ENCODE data around the gene CSRNP2.
"Not testable (repeated sequence)": the region's sequence is repeated elsewhere in the genome, so short reads cannot be mapped to it uniquely, and the experiment has no call there.

CSRNP2 gene

GRCh38 chr12:51083126-51083833, at the start of gene CSRNP2:
TSS of gene CSRNP2 (minus strand) at chr12:51083596. CDS start at chr12:51076561, 7,035 bp downstream.
- peak; percentile 97 for DNase-seq

- no peak for DNase-seq
These were observed 49.3 kb upstream of the CSRNP2 start for GRCh38 chr12:51132693-51133092.

GRCh38 chr12:51131745-51132521, 48.5 kb upstream of the CSRNP2 start:
- DNase-seq, result no peak

- DNase-seq, result no peak
These were observed 45.5 kb upstream of the CSRNP2 start for GRCh38 chr12:51128919-51129318.

- DNase-seq, result no peak
These were observed 43.8 kb upstream of the CSRNP2 start for GRCh38 chr12:51127050-51127729.

- DNase-seq, result no peak
These were observed 42.9 kb upstream of the CSRNP2 start for GRCh38 chr12:51126297-51126696.

- no peak for DNase-seq
These were observed 41.1 kb upstream of the CSRNP2 start for GRCh38 chr12:51124504-51124903.

GRCh38 chr12:51122844-51123243, 39.4 kb upstream of the CSRNP2 start:
- no peak for DNase-seq

- no peak for DNase-seq
These were observed 35.3 kb upstream of the CSRNP2 start for GRCh38 chr12:51118706-51119105.

- no peak for DNase-seq
These were observed 32.1 kb upstream of the CSRNP2 start for GRCh38 chr12:51115533-51115932.

- no peak for DNase-seq
These were observed 24.7 kb upstream of the CSRNP2 start for GRCh38 chr12:51108136-51108535.

GRCh38 chr12:51103977-51104376, 20.6 kb upstream of the CSRNP2 start:
- DNase-seq, result no peak

GRCh38 chr12:51098611-51099010, 15.2 kb upstream of the CSRNP2 start:
- no peak for DNase-seq

GRCh38 chr12:51090705-51091229, 7.4 kb upstream of the CSRNP2 start:
- DNase-seq, result no peak

- no peak for DNase-seq
These were observed 4.4 kb upstream of the CSRNP2 start for GRCh38 chr12:51087818-51088217.

GRCh38 chr12:51086933-51087332, 3.5 kb upstream of the CSRNP2 start:
- no peak for DNase-seq

GRCh38 chr12:51085757-51086156, 2.4 kb upstream of the CSRNP2 start:
- DNase-seq, result no peak

- DNase-seq, result peak; percentile 30
These were observed 753 bp downstream of the CSRNP2 start for GRCh38 chr12:51082561-51083125.

GRCh38 chr12:51081421-51081820, 2.0 kb downstream of the CSRNP2 start:
- DNase-seq, result no peak

- DNase-seq, result no peak
These were observed 3.3 kb downstream of the CSRNP2 start for GRCh38 chr12:51080136-51080535.

GRCh38 chr12:51078866-51079265, 4.5 kb downstream of the CSRNP2 start:
- not testable (repeated sequence) for DNase-seq

- not testable (repeated sequence) for DNase-seq
These were observed 5.0 kb downstream of the CSRNP2 start for GRCh38 chr12:51078346-51078745.

- no peak for DNase-seq
These were observed 5.5 kb downstream of the CSRNP2 start for GRCh38 chr12:51077930-51078329.
